DND-41 (cell line): Measurements from ENCODE around the gene PTPN3.
"Not testable (repeated sequence)": the region's sequence is repeated elsewhere in the genome, so short reads cannot be mapped to it uniquely, and the experiment has no call there.

Experiments used
- ATAC-seq: fragments of 200-7000 bp; cut with Tn5 transposase; 3 replicates; pipeline ENCODE4 v1.9.1; 2021; ENCODE audit warnings: low read depth; ENCODE audit not compliant: insufficient read depth
- DNase-seq: peaks from one replicate; pipeline ENCODE4 v3.0.0-alpha.2; 2020
- H2AFZ ChIP-seq: 2 replicates; pipeline ENCODE4 v1.6.0; 2012; ENCODE audit warnings: low read depth, low read length
- H3K27ac ChIP-seq: 2 replicates; pipeline ENCODE4 v1.5.1; 2012; ENCODE audit warnings: low read length, inconsistent platforms
- H3K27me3 ChIP-seq: fragments of 200-600 bp; sonication (generic); 2 replicates; pipeline ENCODE4 v1.6.0; 2012; ENCODE audit warnings: low read length, mild to moderate bottlenecking, inconsistent platforms; ENCODE audit not compliant: insufficient read depth, poor library complexity
- H3K36me3 ChIP-seq: 2 replicates; pipeline ENCODE4 v1.5.1; 2012; ENCODE audit warnings: low read length, inconsistent platforms; ENCODE audit not compliant: insufficient read depth
- H3K4me1 ChIP-seq: 2 replicates; pipeline ENCODE4 v1.5.1; 2012; ENCODE audit warnings: mild to moderate bottlenecking, low read length; ENCODE audit not compliant: insufficient read depth
- H3K4me2 ChIP-seq: 2 replicates; pipeline ENCODE4 v1.6.0; 2012; ENCODE audit warnings: mild to moderate bottlenecking, moderate library complexity, low read length, inconsistent platforms; ENCODE audit not compliant: insufficient read depth
- H3K4me3 ChIP-seq, 2 experiments: fragments of 200-600 bp in 1 of 2; shearing (Covaris generic) in 1 of 2; 2 replicates each; pipeline ENCODE4 v1.5.1; 2012 to 2016; ENCODE audit warnings: inconsistent platforms in 2 of 2, low read length in 2 of 2, mild to moderate bottlenecking in 2 of 2, low read depth in 1 of 2, moderate library complexity in 1 of 2
- H3K79me2 ChIP-seq: 2 replicates; pipeline ENCODE4 v1.6.0; 2012; ENCODE audit warnings: low read length, inconsistent platforms; ENCODE audit not compliant: insufficient read depth
- H3K9ac ChIP-seq: 2 replicates; pipeline ENCODE4 v1.6.0; 2012; ENCODE audit warnings: low read depth, mild to moderate bottlenecking, inconsistent platforms, low read length, moderate library complexity
- H3K9me3 ChIP-seq: 2 replicates; pipeline ENCODE4 v1.5.1; 2012; ENCODE audit warnings: low read length, moderate library complexity, mild to moderate bottlenecking, inconsistent platforms; ENCODE audit not compliant: insufficient read depth, severe bottlenecking
- H4K20me1 ChIP-seq: 2 replicates; pipeline ENCODE4 v1.6.0; 2012; ENCODE audit warnings: low read length; ENCODE audit not compliant: insufficient read depth
- EZH2 ChIP-seq: IDR thresholded peaks from 3 replicates; pipeline ENCODE4 v1.6.1; 2012; ENCODE audit warnings: borderline replicate concordance, low read depth, mild to moderate bottlenecking, moderate library complexity, low read length, inconsistent platforms; ENCODE audit not compliant: severe bottlenecking
- TF ChIP-seq, protein P1 (sequence below): IDR thresholded peaks from 2 replicates; pipeline ENCODE4 v1.5.1; 2012; ENCODE audit warnings: borderline replicate concordance, low read length, moderate library complexity, mild to moderate bottlenecking; ENCODE audit not compliant: poor library complexity, severe bottlenecking; ENCODE audit errors: extremely low read depth

PTPN3 gene

DNA sequence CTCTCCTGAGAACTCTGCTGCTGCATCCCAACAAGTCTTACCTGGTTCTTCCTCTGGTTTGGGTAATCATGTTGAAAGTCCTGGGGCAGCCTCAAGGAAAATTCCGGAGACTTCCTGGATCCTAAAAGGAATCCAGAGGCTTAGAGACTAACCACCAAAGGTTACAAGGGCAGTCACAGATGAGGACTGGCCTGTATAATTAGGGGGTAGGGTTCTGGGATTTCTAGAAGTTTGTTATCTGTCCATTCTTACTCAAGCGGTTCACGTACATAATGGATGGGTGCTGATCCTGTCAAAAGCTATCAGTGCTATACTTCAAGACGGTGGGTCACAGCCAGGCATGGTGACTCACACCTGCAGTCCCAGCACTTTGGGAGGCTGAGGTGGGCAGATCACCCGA, 125.9 kb downstream of the PTPN3 start:
- ATAC-seq, result no peak
- H2AFZ ChIP-seq, result no peak overlapping the region
- no peaks in the 10 kb centered on the region for H3K79me2 ChIP-seq
- no peaks in the 10 kb centered on the region for H3K27me3 ChIP-seq
- no peaks in the 10 kb centered on the region for H4K20me1 ChIP-seq
- TF ChIP-seq, protein P1, sequence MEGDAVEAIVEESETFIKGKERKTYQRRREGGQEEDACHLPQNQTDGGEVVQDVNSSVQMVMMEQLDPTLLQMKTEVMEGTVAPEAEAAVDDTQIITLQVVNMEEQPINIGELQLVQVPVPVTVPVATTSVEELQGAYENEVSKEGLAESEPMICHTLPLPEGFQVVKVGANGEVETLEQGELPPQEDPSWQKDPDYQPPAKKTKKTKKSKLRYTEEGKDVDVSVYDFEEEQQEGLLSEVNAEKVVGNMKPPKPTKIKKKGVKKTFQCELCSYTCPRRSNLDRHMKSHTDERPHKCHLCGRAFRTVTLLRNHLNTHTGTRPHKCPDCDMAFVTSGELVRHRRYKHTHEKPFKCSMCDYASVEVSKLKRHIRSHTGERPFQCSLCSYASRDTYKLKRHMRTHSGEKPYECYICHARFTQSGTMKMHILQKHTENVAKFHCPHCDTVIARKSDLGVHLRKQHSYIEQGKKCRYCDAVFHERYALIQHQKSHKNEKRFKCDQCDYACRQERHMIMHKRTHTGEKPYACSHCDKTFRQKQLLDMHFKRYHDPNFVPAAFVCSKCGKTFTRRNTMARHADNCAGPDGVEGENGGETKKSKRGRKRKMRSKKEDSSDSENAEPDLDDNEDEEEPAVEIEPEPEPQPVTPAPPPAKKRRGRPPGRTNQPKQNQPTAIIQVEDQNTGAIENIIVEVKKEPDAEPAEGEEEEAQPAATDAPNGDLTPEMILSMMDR, result no peak
- no peak for TF ChIP-seq EZH2
- DNase-seq, result no peak
- no peaks in the 10 kb centered on the region for H3K36me3 ChIP-seq
- no peak overlapping the region for H3K27ac ChIP-seq
- H3K9me3 ChIP-seq, result no peaks in the 10 kb centered on the region
- no peak overlapping the region for H3K4me2 ChIP-seq
- H3K9ac ChIP-seq, result no peak overlapping the region
- no peaks in the 10 kb centered on the region for H3K4me1 ChIP-seq
- no peak overlapping the region for H3K4me3 ChIP-seq

DNA sequence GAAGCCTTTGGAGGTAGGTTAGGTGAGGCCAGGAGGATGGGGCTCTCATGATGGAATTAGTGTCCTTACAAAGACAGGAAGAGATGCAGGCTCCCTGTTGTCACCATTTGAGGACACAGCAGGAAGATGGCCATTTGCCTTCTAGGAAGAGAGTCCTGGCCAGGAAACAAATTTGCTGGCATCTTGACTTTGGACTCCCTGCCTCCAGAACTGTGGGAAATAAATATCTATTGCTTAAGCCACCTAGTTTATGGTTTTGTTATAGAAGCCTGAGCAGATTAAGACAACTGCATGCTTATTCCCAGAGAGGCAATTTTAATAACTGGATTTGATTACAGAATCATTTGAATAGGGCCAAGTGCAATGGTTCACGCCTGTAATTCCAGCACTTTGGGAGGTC, 126.7 kb downstream of the PTPN3 start:
- Histone ChIP-seq H3K9me3 (no peaks in the 10 kb centered on the region), H3K79me2 (no peaks in the 10 kb centered on the region), H4K20me1 (no peaks in the 10 kb centered on the region), H3K27ac (no peak overlapping the region), H3K27me3 (no peaks in the 10 kb centered on the region), H2AFZ (no peak overlapping the region), H3K4me3 (no peak overlapping the region), H3K4me1 (no peaks in the 10 kb centered on the region), H3K9ac (no peak overlapping the region), H3K4me2 (no peak overlapping the region), H3K36me3 (no peaks in the 10 kb centered on the region)
- ATAC-seq (no peak), DNase-seq (no peak)
- TF ChIP-seq, protein P1, result no peak
- no peak for TF ChIP-seq EZH2

DNA sequence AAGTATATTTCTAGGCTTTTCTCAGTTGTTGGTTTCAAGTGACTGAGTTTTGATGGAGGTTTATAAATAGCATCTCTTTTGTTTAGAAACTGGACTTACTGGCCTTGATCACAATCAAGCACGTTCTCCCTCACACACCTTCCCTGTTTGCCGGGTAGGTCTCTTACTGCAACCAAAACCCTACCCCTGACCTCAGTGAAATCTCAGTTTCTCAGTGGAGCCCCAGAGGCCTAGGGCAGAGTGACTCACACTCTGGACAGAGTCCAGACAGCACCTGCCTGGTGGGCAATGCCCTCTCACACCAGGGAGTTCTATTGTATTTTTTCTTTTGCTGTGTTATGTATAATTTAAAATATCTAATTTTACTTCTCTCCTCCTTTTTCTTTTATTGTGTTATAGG, 128.8 kb downstream of the PTPN3 start:
- ATAC-seq, result no peak
- TF ChIP-seq, protein P1, result no peak
- no peak for TF ChIP-seq EZH2
- no peak overlapping the region for H2AFZ ChIP-seq

GRCh38 chr9:109360771-109361170, 137.3 kb downstream of the PTPN3 start:
- no peaks in the 10 kb centered on the region for H3K9me3 ChIP-seq
- no peaks in the 10 kb centered on the region for H3K4me1 ChIP-seq
- TF ChIP-seq, protein P1, result no peak
- TF ChIP-seq EZH2, result no peak
- DNase-seq (no peak), ATAC-seq (no peak)
- H3K27me3 ChIP-seq, result no peaks in the 10 kb centered on the region
- no peak overlapping the region for H2AFZ ChIP-seq
- H3K36me3 ChIP-seq, result no peaks in the 10 kb centered on the region
- H3K4me3 ChIP-seq, result no peak overlapping the region
- H3K79me2 ChIP-seq, result no peaks in the 10 kb centered on the region
- H3K27ac ChIP-seq, result no peak overlapping the region
- H3K9ac ChIP-seq, result no peak overlapping the region
- no peak overlapping the region for H3K4me2 ChIP-seq
- no peaks in the 10 kb centered on the region for H4K20me1 ChIP-seq

More for the DNA sequence above, 128.8 kb downstream of the PTPN3 start:
- H3K4me1 ChIP-seq, result no peaks in the 10 kb centered on the region
- no peak overlapping the region for H3K27ac ChIP-seq
- H3K9ac ChIP-seq, result no peak overlapping the region
- no peak for DNase-seq
- no peaks in the 10 kb centered on the region for H3K79me2 ChIP-seq
- no peaks in the 10 kb centered on the region for H3K27me3 ChIP-seq
- H3K4me3 ChIP-seq, result no peak overlapping the region
- no peaks in the 10 kb centered on the region for H4K20me1 ChIP-seq
- no peaks in the 10 kb centered on the region for H3K9me3 ChIP-seq
- H3K4me2 ChIP-seq, result no peak overlapping the region
- H3K36me3 ChIP-seq, result no peaks in the 10 kb centered on the region

GRCh38 chr9:109358968-109359603, 139.0 kb downstream of the PTPN3 start:
- not testable (repeated sequence) for H3K4me2 ChIP-seq, H3K27ac ChIP-seq, H3K4me3 ChIP-seq, H3K27me3 ChIP-seq, H3K9ac ChIP-seq, DNase-seq, H3K36me3 ChIP-seq, ATAC-seq, H2AFZ ChIP-seq, H4K20me1 ChIP-seq, H3K79me2 ChIP-seq, H3K4me1 ChIP-seq, H3K9me3 ChIP-seq
